Fibroblast of the aortic adventitia (primary cell): ENCODE data around the gene RAB39B. TPM values are rescaled to one million over a fixed set of nuclear protein-coding genes. Genes with fewer than 3 reads are reported as not detected.

Experiments
- DNase-seq: peaks from one replicate; pipeline ENCODE4 v3.0.0-alpha.2; 2010; ENCODE audit warnings: low read depth
- H3K4me3 ChIP-seq: 2 replicates; pipeline ENCODE4 v1.5.1; 2011; ENCODE audit warnings: low read depth, mild to moderate bottlenecking, control low read depth, low read length, moderate library complexity
- small RNA-seq: library from RNA; depleted of rRNA; stranded (forward); fragments of <200 nt; gene quantifications from one replicate; pipeline ENCODE3, GENCODE V24; 2012
- total RNA-seq: library from RNA; depleted of rRNA; stranded (reverse); fragments of >200 nt; gene quantifications from 2 replicates; pipeline ENCODE4 v1.2.3, GENCODE V29; 2012; ENCODE audit warnings: low replicate concordance
- TF ChIP-seq, protein P1 (sequence below): IDR thresholded peaks from 2 replicates; pipeline ENCODE4 v1.5.1; 2011; ENCODE audit warnings: mild to moderate bottlenecking, low read length, control low read depth, inconsistent platforms; ENCODE audit not compliant: insufficient read depth

Gene RAB39B
- total RNA-seq, 1 donor = 2.7 TPM

GRCh38 chrX:155216179-155216939 is 47.9 kb downstream of the RAB39B start, which contains the start of gene VBP1:
TSS of gene VBP1 (plus strand) at chrX:155216460. CDS start at chrX:155216483, 23 bp downstream.
- peak within 1 kb of the TSS; percentile 79 for H3K4me3 ChIP-seq
- TF ChIP-seq, protein P1, sequence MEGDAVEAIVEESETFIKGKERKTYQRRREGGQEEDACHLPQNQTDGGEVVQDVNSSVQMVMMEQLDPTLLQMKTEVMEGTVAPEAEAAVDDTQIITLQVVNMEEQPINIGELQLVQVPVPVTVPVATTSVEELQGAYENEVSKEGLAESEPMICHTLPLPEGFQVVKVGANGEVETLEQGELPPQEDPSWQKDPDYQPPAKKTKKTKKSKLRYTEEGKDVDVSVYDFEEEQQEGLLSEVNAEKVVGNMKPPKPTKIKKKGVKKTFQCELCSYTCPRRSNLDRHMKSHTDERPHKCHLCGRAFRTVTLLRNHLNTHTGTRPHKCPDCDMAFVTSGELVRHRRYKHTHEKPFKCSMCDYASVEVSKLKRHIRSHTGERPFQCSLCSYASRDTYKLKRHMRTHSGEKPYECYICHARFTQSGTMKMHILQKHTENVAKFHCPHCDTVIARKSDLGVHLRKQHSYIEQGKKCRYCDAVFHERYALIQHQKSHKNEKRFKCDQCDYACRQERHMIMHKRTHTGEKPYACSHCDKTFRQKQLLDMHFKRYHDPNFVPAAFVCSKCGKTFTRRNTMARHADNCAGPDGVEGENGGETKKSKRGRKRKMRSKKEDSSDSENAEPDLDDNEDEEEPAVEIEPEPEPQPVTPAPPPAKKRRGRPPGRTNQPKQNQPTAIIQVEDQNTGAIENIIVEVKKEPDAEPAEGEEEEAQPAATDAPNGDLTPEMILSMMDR = peak; percentile 53
- DNase-seq = peak; percentile 94

DNA sequence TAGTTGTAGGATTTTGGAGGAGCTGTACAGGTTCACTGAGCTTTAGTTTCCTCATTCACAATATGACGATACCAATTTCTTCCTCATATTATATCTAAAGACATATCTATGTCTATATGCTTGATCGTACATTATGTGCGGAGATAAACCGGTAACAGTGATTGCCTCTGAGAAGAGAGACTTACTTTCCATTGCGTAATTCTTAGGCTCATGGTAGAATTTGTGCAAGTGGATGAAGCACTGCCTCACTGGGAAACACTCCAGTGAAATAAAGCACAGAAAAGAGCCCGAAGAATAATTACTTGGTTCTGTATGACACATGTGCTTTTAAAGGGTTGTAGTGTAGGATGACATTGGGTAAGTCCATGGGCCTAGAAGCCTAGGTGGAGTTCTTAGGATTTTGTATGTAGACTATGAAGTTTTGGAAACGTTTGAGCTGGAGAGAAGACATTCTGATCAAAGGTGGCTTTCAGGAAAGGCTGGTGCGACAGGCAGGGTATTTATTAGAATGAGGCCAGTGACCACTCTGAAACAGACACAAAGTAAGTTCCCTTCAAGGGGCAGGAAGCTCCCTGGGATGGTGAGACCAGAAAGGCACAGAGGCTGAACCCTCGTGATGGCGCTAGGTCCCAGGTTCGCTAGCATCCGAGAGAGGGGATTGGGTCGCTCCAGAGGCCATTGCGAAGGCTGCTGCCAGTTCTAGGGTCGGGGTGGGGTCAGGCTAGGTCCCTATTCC is 48.7 kb downstream of the RAB39B start:
- TF ChIP-seq, protein P1 = no peak
- no peak for DNase-seq
- H3K4me3 ChIP-seq = peak overlapping the region; percentile 73

GRCh38 chrX:155213731-155214130 is 50.6 kb downstream of the RAB39B start:
- H3K4me3 ChIP-seq = no peak overlapping the region
- no peak for DNase-seq
- TF ChIP-seq, protein P1 = no peak

DNA sequence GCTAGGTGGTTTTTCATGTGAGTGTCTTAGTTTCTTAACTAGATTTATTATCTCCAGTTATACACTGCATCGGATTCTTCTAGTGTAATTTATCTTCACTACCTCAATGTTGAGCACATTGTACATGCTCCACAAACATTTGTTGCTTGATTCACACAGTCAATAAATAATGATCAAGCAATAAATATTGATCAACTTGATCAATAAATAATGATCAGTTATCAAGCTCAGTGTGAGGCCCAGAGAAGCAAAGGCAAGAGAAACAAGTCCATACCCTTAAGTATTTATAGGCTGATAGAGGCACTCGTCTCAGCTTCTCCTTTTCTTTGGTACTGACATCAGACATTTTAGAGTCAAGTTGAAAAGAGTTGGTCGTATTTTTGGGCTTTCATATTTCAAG is 53.1 kb downstream of the RAB39B start:
- TF ChIP-seq, protein P1 = no peak
- H3K4me3 ChIP-seq = no peak overlapping the region
- DNase-seq = no peak

Small RNA genes lying within 50 kb of the gene (small RNA-seq; reads per million reads assigned to genes)
- gene AC234781.4 = not detected

Other genes with a start within 250 kb of the RAB39B start
- 6.4 and 7.8 TPM in 2 replicates for gene F8, start 241.8 kb downstream of the RAB39B start, total RNA-seq
- gene FUNDC2, start 237.6 kb downstream of the RAB39B start, total RNA-seq = 61.5 and 143 TPM in 2 replicates
- gene CMC4, start 193.4 kb downstream of the RAB39B start, total RNA-seq = 15.0 and 15.3 TPM in 2 replicates
- gene MTCP1, start 193.4 kb downstream of the RAB39B start, total RNA-seq = 1.6 TPM in 2 replicates
- gene BRCC3, start 193.0 kb downstream of the RAB39B start, total RNA-seq = 8.5 and 17.4 TPM in 2 replicates
- gene VBP1, start 48.0 kb downstream of the RAB39B start, total RNA-seq = 59.4 and 80.8 TPM in 2 replicates
- gene CLIC2, start 70.1 kb upstream of the RAB39B start, total RNA-seq = 12.6 and 104 TPM in 2 replicates
- not detected in 2 replicates for gene F8A2, start 117.6 kb upstream of the RAB39B start, total RNA-seq
- gene F8A3, start 194.1 kb upstream of the RAB39B start, total RNA-seq = 0.72 and 0.82 TPM in 2 replicates